B cell (primary cell): ENCODE data around the gene SULT1C4.

Experiments used
- CTCF ChIP-seq: fragments of 200-600 bp; IDR thresholded peaks from one replicate; pipeline ENCODE4 v1.8.0; 2022; ENCODE audit warnings: antibody characterized with exemption, mild to moderate bottlenecking
- EZH2 ChIP-seq: IDR thresholded peaks from 2 replicates; pipeline ENCODE4 v1.6.1; 2012; ENCODE audit warnings: borderline replicate concordance, low read depth, mild to moderate bottlenecking, moderate library complexity, low read length; ENCODE audit not compliant: insufficient read depth, poor library complexity, severe bottlenecking

DNA sequence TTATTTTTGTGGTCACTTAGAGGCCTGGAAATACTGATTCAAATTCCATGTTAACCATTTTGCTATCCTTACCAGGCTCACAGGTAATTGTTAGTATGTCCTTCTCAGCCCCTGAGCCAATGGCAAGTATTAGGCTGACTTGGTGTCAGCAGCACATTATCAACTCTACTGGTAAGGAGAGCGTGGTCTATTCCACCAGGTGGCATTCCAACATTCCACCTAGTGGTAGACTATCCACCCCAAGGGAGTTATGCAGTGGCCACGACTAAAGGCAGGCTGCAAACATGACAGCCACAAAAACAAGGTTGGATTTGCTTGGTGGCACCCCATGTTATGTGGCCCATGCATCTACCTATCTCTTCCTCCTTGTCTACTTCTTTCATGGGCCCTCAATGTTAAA, 39.5 kb downstream of the SULT1C4 start:
- TF ChIP-seq EZH2 = no peak
- no peak for TF ChIP-seq CTCF
